Mesodermal cell (in vitro differentiated cells): ENCODE data around the gene GMPPB.

ENCODE experiments used
- H3K27ac ChIP-seq: 2 replicates; pipeline ENCODE4 v1.7.0; 2013; ENCODE audit warnings: mild to moderate bottlenecking, low read depth, low read length, moderate library complexity; ENCODE audit not compliant: severe bottlenecking
- H3K36me3 ChIP-seq: 2 replicates; pipeline ENCODE4 v1.7.1; 2013; ENCODE audit warnings: mild to moderate bottlenecking, low read length, moderate library complexity; ENCODE audit not compliant: control insufficient read depth, insufficient read depth
- H3K4me1 ChIP-seq: one replicate; pipeline ENCODE4 v1.7.1; 2013; ENCODE audit warnings: mild to moderate bottlenecking, low read length; ENCODE audit not compliant: insufficient read depth, control insufficient read depth, poor library complexity, severe bottlenecking
- H3K4me3 ChIP-seq: 2 replicates; pipeline ENCODE4 v1.7.0; 2013; ENCODE audit warnings: low read length, control low read depth, mild to moderate bottlenecking; ENCODE audit not compliant: insufficient read depth, poor library complexity, severe bottlenecking; ENCODE audit errors: extremely low read depth
- H3K9me3 ChIP-seq: 2 replicates; pipeline ENCODE4 v1.7.1; 2013; ENCODE audit warnings: mild to moderate bottlenecking, low read length, moderate library complexity; ENCODE audit not compliant: control insufficient read depth
- WGBS, 2 experiments: methylation state at CpG; one replicate each; pipeline ENCODE4 v1.1.5; 2013; ENCODE audit warnings: missing lambda C conversion rate in 2 of 2; ENCODE audit not compliant: insufficient coverage in 2 of 2; 5-methylcytosine and 5-hydroxymethylcytosine counted together

Gene GMPPB

DNA sequence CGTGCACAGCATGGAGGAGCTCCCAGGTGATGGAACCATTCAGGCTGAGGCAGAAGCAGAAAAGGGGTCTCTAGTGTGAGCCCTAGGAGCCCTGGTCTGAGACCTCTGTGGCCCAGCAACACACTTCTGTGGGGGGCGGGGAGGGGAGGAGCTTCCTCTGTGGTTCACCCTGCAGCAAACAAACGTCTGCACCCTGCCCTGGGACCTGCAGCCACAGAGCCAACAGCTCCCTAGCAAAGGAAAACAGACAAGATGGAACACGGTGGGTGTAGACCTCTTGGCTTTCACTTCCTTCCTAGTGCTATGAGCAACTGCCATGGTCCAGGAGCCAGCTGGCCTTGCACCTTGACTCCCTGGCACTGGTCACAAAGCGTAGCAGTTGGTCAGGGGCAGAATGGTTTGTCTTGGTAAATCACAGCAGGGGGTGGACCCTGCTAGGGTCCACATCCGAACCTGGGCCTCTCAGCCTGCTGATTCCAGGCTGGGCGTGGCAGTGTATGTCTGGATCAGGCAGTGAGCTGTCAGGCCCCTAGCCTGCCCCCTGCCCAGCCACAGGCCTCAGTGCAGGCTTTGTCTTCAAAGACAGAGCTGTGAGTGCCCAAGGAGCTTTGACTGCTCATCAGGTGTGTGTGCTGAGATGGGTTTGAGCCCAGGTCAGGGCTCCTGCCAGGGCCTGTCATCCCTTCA lies 11.0 kb downstream of the GMPPB start:
- 75 to 80% methylated on average over 5 to 6 of the region's 7 CpGs for WGBS, 2 experiments

DNA sequence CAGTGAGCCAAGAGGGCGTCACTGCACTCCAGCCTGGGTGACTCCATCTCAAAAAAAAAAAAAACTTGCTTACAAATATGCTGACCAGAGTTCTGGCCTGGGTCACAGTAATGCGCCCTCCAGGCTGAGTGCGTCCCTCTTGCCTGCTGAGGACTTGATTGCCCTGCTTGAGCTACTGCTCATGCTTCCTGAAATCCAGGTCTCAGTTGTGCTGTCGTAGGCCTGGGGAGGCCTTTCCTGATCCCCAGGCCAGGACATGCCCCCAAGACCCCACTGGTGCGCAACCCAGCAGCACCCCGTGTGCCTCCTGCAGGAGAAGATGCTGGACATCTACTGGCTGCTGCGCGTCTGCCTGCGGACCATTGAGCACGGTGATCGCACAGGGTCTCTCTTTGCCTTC lies 11.6 kb downstream of the GMPPB start:
- H3K27ac ChIP-seq, result no peak overlapping the region
- H3K9me3 ChIP-seq, result no peaks in the 10 kb centered on the region
- H3K4me1 ChIP-seq, result no peaks in the 10 kb centered on the region
- 96 to 98% methylated on average over 11 of the region's 11 CpGs for WGBS, 2 experiments
- H3K36me3 ChIP-seq, result peaks cover 9% of the 10 kb centered on the region
- H3K4me3 ChIP-seq, result no peak overlapping the region

More for the DNA sequence above, 11.0 kb downstream of the GMPPB start:
- H3K4me1 ChIP-seq, result no peaks in the 10 kb centered on the region
- H3K4me3 ChIP-seq, result no peak overlapping the region
- no peak overlapping the region for H3K27ac ChIP-seq
- peaks cover 9% of the 10 kb centered on the region for H3K36me3 ChIP-seq
- no peaks in the 10 kb centered on the region for H3K9me3 ChIP-seq

DNA sequence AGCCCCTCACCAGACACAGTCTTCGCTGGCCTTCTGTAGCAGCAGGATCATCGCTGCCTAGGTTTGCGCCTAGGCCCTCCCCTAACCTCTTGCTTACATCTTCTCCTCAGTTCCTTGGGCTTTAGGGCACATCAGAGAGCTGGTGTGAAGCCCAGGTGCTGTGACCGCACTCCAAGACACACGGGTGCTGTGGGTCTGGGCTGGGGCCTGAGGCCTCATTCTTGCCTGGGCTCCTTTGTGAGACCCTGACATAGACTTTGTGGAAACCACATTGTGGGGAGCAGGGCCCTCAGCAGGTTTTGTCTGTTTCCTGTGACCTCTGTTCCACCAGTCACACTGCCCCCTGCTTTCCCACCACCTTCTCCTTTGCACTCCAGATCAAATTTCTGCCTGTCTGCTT lies 12.3 kb downstream of the GMPPB start:
- no peaks in the 10 kb centered on the region for H3K9me3 ChIP-seq
- no peaks in the 10 kb centered on the region for H3K4me1 ChIP-seq
- 97 to 100% methylated on average over 4 to 5 of the region's 5 CpGs for WGBS, 2 experiments
- no peak overlapping the region for H3K4me3 ChIP-seq
- H3K27ac ChIP-seq, result no peak overlapping the region
- peaks cover 3% of the 10 kb centered on the region for H3K36me3 ChIP-seq

DNA sequence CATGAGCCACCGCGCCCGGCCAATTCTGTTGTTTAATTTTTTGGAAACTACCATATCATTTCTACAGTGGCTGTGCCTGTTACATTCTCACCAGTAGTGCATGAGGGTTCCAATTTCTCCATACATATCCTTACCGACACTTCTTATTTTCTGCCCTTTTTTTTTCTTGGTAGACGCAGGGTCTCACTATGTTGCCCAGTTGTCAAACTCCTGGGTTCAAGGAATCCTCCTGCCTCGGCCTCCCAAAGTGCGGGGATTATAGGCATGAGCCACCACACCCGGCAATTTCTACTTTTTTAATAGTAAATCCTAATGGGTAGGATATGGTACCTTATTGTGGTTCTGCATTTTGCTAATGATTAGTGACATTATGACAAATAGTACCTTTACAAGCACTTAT lies 13.9 kb downstream of the GMPPB start:
- WGBS, 2 experiments, result 92 to 96% methylated on average over 3 to 6 of the region's 8 CpGs
- Histone ChIP-seq H3K4me1 (no peaks in the 10 kb centered on the region), H3K9me3 (no peaks in the 10 kb centered on the region), H3K27ac (no peak overlapping the region), H3K4me3 (no peak overlapping the region), H3K36me3 (peaks cover 6% of the 10 kb centered on the region)

DNA sequence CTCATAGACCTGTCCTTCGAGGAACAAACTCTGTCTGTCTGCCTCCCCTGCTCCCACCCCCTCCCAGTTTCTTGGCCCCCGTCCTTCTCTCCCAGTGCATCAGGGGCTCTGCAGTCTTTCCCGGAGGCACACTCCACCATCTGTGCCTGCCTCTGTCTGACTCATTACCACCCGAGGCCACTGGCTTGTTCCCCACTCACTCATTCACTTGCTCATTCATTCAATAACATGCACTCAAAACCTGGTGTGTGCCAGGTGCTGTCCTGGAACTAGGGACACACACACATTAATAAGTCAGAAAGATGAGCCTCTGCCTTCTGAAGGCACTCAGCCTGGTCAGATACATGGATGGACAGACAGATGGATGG lies 16.7 kb downstream of the GMPPB start:
- Histone ChIP-seq H3K4me1 (no peaks in the 10 kb centered on the region), H3K36me3 (peaks cover 23% of the 10 kb centered on the region), H3K27ac (no peak overlapping the region), H3K9me3 (no peaks in the 10 kb centered on the region), H3K4me3 (no peak overlapping the region)
- 90 to 98% methylated on average over 4 of the region's 4 CpGs for WGBS, 2 experiments

DNA sequence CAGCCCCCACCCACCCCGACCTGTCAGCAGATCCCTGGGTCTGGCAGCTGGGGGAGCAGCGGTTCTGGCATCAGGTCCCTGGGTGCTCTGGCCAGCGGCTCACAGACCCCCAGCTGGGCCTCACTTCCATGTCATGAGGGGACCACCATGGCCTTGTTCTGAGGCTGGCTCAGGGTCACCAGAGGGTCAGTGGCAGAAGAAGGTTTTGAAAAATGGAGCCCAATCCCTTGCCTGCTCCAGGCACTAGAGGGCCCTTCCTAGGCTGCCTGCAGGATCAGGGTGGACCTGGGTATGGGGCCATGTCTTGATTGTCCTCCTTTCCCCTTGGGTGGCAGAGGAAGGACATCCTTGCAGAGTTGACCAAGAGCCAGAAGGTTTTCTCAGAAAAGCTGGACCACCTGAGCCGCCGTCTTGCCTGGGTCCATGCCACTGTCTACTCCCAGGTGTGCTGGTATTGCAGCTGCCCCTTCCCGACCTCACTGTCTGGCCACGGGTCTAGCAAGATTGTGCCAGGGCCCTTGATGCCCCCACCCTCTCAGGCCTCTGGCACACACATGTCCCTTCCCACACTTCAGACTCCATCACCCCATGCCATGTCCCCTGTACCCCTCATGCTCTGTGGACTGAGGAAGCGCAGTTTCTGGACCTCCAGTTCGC lies 17.2 kb downstream of the GMPPB start:
- 96 to 100% methylated on average over 8 to 9 of the region's 9 CpGs for WGBS, 2 experiments
- Histone ChIP-seq H3K36me3 (peaks cover 23% of the 10 kb centered on the region), H3K4me1 (no peaks in the 10 kb centered on the region), H3K27ac (no peak overlapping the region), H3K9me3 (no peaks in the 10 kb centered on the region), H3K4me3 (no peak overlapping the region)

DNA sequence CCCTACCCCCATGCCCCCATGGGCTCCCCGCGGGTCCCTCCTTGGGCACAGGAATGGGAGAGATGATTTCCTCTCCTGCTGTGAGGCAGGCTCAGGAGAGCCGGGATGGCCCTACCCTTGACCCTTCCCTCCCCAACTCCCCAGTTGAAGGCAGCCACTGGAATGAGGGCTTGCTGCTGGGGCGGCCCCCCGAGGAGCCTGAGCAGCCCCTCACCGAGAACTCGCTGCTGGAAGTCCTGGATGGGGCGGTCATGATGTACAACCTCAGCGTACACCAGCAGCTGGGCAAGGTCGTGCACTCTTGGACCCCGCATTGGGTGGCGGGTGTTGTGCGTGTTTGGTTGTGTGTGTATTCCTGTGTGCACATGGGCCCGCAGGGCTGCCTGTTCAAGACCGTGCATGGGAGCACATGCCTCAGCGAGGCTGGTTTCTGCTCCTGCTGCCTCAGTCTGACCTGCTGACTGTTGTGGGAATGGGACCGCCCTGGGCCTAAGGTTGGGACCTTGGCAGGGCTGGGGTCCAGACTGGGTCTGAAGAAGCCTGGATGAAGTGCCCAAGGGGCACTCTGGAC lies 18.3 kb downstream of the GMPPB start:
- 97% methylated on average over 10 to 14 of the region's 17 CpGs for WGBS, 2 experiments
- Histone ChIP-seq H3K4me3 (no peak overlapping the region), H3K36me3 (peaks cover 26% of the 10 kb centered on the region), H3K4me1 (no peaks in the 10 kb centered on the region), H3K9me3 (no peaks in the 10 kb centered on the region), H3K27ac (no peak overlapping the region)

DNA sequence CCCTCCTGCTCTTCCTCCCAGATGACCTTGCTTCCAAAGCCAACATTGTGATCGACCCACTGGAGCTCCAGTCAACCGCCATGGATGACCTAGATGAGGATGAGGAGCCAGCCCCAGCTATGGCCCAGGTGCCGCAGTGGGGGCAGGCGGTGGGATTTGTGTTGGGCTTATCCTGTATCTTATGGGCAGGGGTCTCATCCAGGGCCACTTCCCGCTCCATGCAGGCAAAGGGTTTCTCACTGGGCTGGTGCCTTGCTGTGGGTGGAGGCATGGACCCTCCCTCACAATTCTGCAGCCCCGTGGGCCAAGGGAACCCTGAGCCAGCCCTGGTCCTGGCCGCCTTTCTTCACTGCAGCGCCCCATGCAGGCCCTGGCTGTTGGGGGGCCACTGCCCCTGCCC lies 19.1 kb downstream of the GMPPB start:
- H3K4me1 ChIP-seq, result no peaks in the 10 kb centered on the region
- H3K9me3 ChIP-seq, result no peaks in the 10 kb centered on the region
- no peak overlapping the region for H3K4me3 ChIP-seq
- no peak overlapping the region for H3K27ac ChIP-seq
- peaks cover 33% of the 10 kb centered on the region for H3K36me3 ChIP-seq
- 94 to 95% methylated on average over 7 to 8 of the region's 8 CpGs for WGBS, 2 experiments

DNA sequence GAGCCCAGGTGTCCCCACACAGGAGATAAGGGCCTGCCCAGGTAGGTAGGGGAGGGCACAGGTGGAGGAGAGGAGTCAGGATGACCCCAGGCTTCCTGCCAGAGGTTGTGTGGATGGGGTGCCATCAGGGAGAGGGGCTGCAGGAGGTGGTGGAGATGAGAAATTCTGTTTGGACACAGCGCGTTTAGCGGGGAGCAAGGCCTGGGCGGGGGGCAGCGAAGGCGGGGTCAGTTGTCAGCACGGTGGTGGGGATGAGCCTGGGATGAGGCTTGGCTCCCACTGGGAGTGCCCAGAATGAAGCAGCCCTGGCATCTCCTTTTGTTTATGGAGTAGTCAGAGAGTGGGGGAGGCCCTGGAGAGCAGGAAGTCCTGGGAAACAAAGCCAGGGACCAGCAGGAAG lies 19.8 kb downstream of the GMPPB start:
- H3K9me3 ChIP-seq, result no peaks in the 10 kb centered on the region
- H3K36me3 ChIP-seq, result peaks cover 33% of the 10 kb centered on the region
- H3K4me3 ChIP-seq, result no peak overlapping the region
- peaks cover 5% of the 10 kb centered on the region for H3K4me1 ChIP-seq
- H3K27ac ChIP-seq, result no peak overlapping the region
- 90 to 99% methylated on average over 4 to 7 of the region's 7 CpGs for WGBS, 2 experiments

DNA sequence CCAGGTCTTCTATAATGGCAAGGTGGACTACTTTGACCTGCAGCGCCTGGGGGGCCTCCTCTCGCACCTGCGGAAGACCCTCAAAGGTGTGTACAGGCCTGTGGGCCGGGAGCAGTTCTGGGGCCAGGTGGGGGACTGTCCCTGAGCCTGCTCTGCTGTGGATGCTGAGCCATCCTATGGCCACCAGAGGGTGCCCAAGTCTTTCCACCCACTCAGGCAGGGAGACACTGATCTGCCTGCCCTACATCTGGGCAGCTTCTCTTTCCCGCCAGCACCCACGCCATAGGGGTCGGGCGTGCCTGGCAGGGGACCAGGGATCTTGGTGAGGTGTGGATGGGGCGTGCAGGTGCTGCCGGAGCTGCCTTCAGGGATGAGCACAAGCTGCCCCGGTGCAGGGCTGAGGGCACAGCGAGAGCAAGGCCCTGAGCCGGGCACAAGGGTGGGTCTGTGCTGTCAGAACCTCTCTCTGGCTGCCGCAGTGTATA lies 20.3 kb downstream of the GMPPB start:
- no peaks in the 10 kb centered on the region for H3K9me3 ChIP-seq
- H3K27ac ChIP-seq, result no peak overlapping the region
- peaks cover 8% of the 10 kb centered on the region for H3K4me1 ChIP-seq
- WGBS, 2 experiments, result 78 to 82% methylated on average over 9 to 10 of the region's 14 CpGs
- H3K4me3 ChIP-seq, result no peak overlapping the region
- H3K36me3 ChIP-seq, result peaks cover 33% of the 10 kb centered on the region

DNA sequence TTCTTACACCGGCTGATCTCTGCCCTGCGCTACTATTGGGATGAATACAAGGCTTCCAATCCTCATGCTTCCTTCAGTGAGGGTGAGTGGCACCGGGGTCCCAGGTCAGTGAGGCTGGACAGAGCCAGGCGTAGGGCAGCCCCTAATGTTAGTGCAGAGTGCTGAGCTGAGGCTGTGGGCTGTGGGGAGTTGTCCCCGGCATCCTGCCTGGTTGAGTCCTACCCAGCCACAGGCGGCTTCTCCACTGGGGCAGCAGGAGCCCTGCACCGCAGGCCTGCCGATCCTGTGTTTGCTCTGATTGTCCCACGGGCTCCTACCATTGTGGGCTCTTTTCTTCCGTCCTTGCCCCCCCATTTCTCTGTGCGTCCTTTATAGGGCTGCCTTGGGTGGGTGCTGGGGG lies 21.1 kb downstream of the GMPPB start:
- Histone ChIP-seq H3K36me3 (peaks cover 38% of the 10 kb centered on the region), H3K9me3 (no peaks in the 10 kb centered on the region), H3K4me1 (peaks cover 8% of the 10 kb centered on the region), H3K4me3 (no peak overlapping the region), H3K27ac (no peak overlapping the region)
- WGBS, 2 experiments, result 94 to 98% methylated on average over 10 of the region's 11 CpGs
